Ishikawa (cell line): ENCODE data around the gene LIMS2.

ENCODE experiments used
- CEBPB ChIP-seq: IDR thresholded peaks from 2 replicates; pipeline ENCODE4 v1.6.1; 2012
- CREB1 ChIP-seq: IDR thresholded peaks from 2 replicates; pipeline ENCODE4 v1.6.1; 2012; ENCODE audit warnings: low read depth
- EGR1 ChIP-seq: IDR thresholded peaks from 2 replicates; pipeline ENCODE4 v1.6.1; 2012
- EP300 ChIP-seq: IDR thresholded peaks from 2 replicates; pipeline ENCODE4 v1.6.1; 2012; ENCODE audit warnings: borderline replicate concordance
- FOXM1 ChIP-seq: IDR thresholded peaks from 2 replicates; pipeline ENCODE4 v1.6.1; 2012; ENCODE audit warnings: low read depth, borderline replicate concordance
- NFIC ChIP-seq: IDR thresholded peaks from 2 replicates; pipeline ENCODE4 v1.6.1; 2012
- RAD21 ChIP-seq: IDR thresholded peaks from 2 replicates; pipeline ENCODE4 v1.6.1; 2012; ENCODE audit warnings: low read depth
- REST ChIP-seq: IDR thresholded peaks from 2 replicates; pipeline ENCODE4 v1.6.1; 2012; ENCODE audit warnings: low read depth, mild to moderate bottlenecking
- TAF1 ChIP-seq: IDR thresholded peaks from 2 replicates; pipeline ENCODE4 v1.6.1; 2012; ENCODE audit warnings: low read depth, mild to moderate bottlenecking
- TCF12 ChIP-seq: IDR thresholded peaks from 2 replicates; pipeline ENCODE4 v1.6.1; 2012; ENCODE audit warnings: low read depth
- TEAD4 ChIP-seq: IDR thresholded peaks from 2 replicates; pipeline ENCODE4 v1.6.1; 2012
- USF1 ChIP-seq: IDR thresholded peaks from 2 replicates; pipeline ENCODE4 v1.6.1; 2012
- YY1 ChIP-seq: IDR thresholded peaks from 2 replicates; pipeline ENCODE4 v1.6.1; 2012; ENCODE audit warnings: low read depth
- ZBTB7A ChIP-seq: IDR thresholded peaks from 2 replicates; pipeline ENCODE4 v1.6.1; 2012; ENCODE audit warnings: low read depth
- TF ChIP-seq, protein P1 (sequence below): IDR thresholded peaks from 2 replicates; pipeline ENCODE4 v1.6.1; 2012

The LIMS2 gene

DNA sequence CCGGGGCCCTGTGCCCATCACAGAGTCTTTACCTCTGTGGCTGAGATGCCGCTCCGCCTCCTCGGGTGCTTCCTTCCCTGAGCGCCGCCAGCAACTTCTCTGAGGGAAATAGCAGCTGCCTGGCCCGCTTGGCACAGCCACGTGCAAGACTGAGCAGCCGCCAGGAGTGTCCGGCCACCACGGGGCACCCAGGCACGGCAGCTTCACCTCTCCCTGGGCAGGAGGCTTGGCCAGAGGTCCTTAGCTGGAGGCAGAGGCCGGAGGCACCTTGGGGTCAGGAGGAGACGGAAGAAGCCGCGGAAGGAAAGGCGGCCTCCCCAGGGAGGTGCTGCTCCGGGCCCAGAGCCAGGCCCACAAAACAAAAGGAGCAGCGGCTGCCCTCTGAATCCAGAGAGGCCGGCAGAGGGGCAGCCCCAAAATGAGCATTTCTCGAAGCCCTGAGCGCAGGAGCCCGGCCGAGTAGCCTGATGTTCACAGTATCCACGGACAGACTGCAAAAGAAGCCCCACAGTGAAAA lies 6.0 kb upstream of the LIMS2 start:
- TF ChIP-seq, protein P1, sequence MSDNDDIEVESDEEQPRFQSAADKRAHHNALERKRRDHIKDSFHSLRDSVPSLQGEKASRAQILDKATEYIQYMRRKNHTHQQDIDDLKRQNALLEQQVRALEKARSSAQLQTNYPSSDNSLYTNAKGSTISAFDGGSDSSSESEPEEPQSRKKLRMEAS, result no peak
- TF ChIP-seq TEAD4, result no peak
- TF ChIP-seq REST, result no peak
- TF ChIP-seq NFIC, result no peak
- no peak for TF ChIP-seq CREB1
- TF ChIP-seq RAD21, result no peak
- TF ChIP-seq TAF1, result no peak
- no peak for TF ChIP-seq EP300
- TF ChIP-seq USF1, result no peak
- TF ChIP-seq EGR1, result no peak
- no peak for TF ChIP-seq FOXM1
- no peak for TF ChIP-seq ZBTB7A
- no peak for TF ChIP-seq YY1
- TF ChIP-seq TCF12, result no peak

DNA sequence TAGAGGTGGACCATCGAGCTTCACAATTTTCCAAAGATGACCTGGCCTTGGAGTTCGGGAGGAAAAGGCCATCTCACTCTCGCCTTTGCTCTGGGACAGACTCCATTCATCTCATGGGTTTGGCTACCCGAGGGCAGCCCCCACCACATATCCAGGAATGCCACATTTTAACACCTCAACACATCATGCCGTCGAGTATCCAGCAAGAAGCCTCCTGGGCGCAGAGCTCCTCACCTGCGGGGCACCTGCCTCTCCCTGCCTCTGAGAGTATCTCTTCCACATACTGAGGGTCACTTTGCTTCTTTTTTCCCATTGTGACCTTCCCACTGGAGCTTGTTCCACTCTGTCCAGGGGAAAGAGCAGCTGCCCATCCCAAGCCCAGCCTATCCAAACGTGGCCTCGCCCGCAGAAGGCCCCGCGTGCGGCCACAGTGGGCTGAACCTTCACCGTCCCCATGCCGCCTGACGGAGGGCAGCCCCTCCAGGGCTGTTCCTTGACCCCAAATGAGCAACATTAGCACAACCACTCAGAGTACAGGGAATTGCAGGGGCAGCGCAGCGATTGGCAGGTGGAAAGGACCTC lies 5.5 kb upstream of the LIMS2 start:
- TF ChIP-seq ZBTB7A (no peak), TEAD4 (no peak), EP300 (no peak), REST (no peak), TCF12 (no peak), YY1 (no peak), FOXM1 (no peak), NFIC (no peak), CREB1 (no peak), CEBPB (no peak), EGR1 (no peak), RAD21 (no peak), TAF1 (no peak)
- TF ChIP-seq, protein P1, result no peak

DNA sequence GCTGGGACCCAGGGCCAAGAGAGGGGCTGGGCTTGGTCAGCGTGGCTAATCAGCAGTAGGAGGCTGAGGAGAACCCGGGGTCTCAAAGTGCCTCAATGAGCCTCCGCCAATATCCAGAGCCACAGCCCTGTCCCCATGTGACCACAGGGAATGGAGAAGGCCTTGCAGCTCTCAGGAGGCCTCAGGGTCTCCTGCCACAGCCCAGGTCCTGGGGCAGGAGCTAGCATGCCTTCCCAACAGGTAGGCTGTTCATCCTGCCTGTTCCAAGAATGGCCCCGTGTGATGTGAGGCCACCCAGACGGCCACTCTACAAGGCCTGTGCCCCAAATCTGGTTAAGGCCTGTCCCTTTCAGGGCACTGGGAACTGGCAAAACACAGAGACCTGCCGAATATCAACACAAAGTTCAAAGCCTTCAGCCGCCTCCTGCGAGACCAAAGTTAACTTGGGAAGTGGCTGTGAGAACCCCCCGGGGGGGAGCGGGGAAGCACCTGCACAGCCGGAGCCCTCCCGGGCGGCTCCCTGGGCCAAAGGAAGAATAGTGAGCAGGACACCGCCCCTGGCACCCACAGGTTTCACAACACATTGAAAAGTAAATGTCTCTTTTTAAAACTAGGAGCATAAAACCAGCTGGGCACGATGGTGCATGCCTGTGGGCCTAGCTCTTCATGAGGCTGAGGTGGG lies 4.5 kb upstream of the LIMS2 start:
- TF ChIP-seq CREB1 (no peak), EP300 (no peak), TEAD4 (no peak), FOXM1 (no peak), USF1 (no peak), ZBTB7A (no peak), CEBPB (no peak), TCF12 (no peak), NFIC (no peak), RAD21 (no peak), TAF1 (no peak), YY1 (no peak), REST (no peak), EGR1 (no peak)
- TF ChIP-seq, protein P1, result no peak
